ENCODE results near the gene APOL6. TPM values are rescaled to one million over a fixed set of nuclear protein-coding genes. Genes with fewer than 3 reads are reported as not detected.

The APOL6 gene
- total RNA-seq, 1 experiment from 2014 or later, result 7.2 TPM

GRCh38 chr22:35601013-35601580 lies 47.1 kb upstream of the APOL6 start:
- ChIA-PET POLR2A (no interaction called here), CTCF (interaction anchor here (1.2 kb wide), 1 partner anchor 18 kb away, joined by 3 read pairs; no protein-coding TSS in a partner anchor)
- intact Hi-C loops (cut with micrococcal nuclease), result no loop called here
- Mint-ChIP-seq H3K36me3 (ENCODE audit: insufficient read depth, unreplicated experiment) (peaks cover 3% of the 10 kb centered on the region), H3K9me3 (ENCODE audit: unreplicated experiment) (no peaks in the 10 kb centered on the region), H3K27ac (ENCODE audit: low read depth, unreplicated experiment) (no peak overlapping the region), H3K4me3 (ENCODE audit: unreplicated experiment) (no peak overlapping the region), H3K4me1 (ENCODE audit: insufficient read depth, unreplicated experiment) (no peaks in the 10 kb centered on the region), H3K27me3 (ENCODE audit: insufficient read depth, unreplicated experiment) (no peaks in the 10 kb centered on the region)
- BruUV-seq (replicated peaks), result no TSS peak
- no peak for DNase-seq (ENCODE audit: unreplicated experiment)
- TF ChIP-seq CTCF (IDR thresholded peaks at IDR 0.05; ENCODE audit: unreplicated experiment), result no peak

GRCh38 chr22:35601743-35602615 lies 46.3 kb upstream of the APOL6 start:
- no TSS peak for BruUV-seq (replicated peaks)
- H3K4me3 Mint-ChIP-seq (ENCODE audit: unreplicated experiment), result no peak overlapping the region
- no peak for TF ChIP-seq CTCF (IDR thresholded peaks at IDR 0.05; ENCODE audit: unreplicated experiment)
- ChIA-PET CTCF (interaction anchor here (1.0 kb wide), 1 partner anchor 464 kb away, joined by 3 read pairs; no protein-coding TSS in a partner anchor), POLR2A (no interaction called here)
- intact Hi-C loops (cut with micrococcal nuclease), result no loop called here
- peaks cover 6% of the 10 kb centered on the region for H3K36me3 Mint-ChIP-seq (ENCODE audit: insufficient read depth, unreplicated experiment)
- H3K9me3 Mint-ChIP-seq (ENCODE audit: unreplicated experiment), result no peaks in the 10 kb centered on the region
- H3K27me3 Mint-ChIP-seq (ENCODE audit: insufficient read depth, unreplicated experiment), result no peaks in the 10 kb centered on the region
- peak; percentile 86 for DNase-seq (ENCODE audit: unreplicated experiment)
- H3K4me1 Mint-ChIP-seq (ENCODE audit: insufficient read depth, unreplicated experiment), result no peaks in the 10 kb centered on the region
- H3K27ac Mint-ChIP-seq (ENCODE audit: low read depth, unreplicated experiment), result no peak overlapping the region

GRCh38 chr22:35604621-35605368 lies 43.5 kb upstream of the APOL6 start:
- H3K4me3 Mint-ChIP-seq (ENCODE audit: unreplicated experiment), result no peak overlapping the region
- intact Hi-C loops (cut with micrococcal nuclease), result no loop called here
- no peak for DNase-seq (ENCODE audit: unreplicated experiment)
- H3K27ac Mint-ChIP-seq (ENCODE audit: low read depth, unreplicated experiment), result no peak overlapping the region
- ChIA-PET POLR2A (no interaction called here), CTCF (interaction anchor here (0.9 to 1.1 kb wide), 2 partner anchors 22 to 174 kb away, joined by 4 read pairs; no protein-coding TSS in a partner anchor)
- no peaks in the 10 kb centered on the region for H3K4me1 Mint-ChIP-seq (ENCODE audit: insufficient read depth, unreplicated experiment)
- no peaks in the 10 kb centered on the region for H3K9me3 Mint-ChIP-seq (ENCODE audit: unreplicated experiment)
- TF ChIP-seq CTCF (IDR thresholded peaks at IDR 0.05; ENCODE audit: unreplicated experiment), result no peak
- no TSS peak for BruUV-seq (replicated peaks)
- H3K27me3 Mint-ChIP-seq (ENCODE audit: insufficient read depth, unreplicated experiment), result peaks cover 18% of the 10 kb centered on the region
- peaks cover 6% of the 10 kb centered on the region for H3K36me3 Mint-ChIP-seq (ENCODE audit: insufficient read depth, unreplicated experiment)

GRCh38 chr22:35605369-35605680 lies 42.9 kb upstream of the APOL6 start:
- no peak for DNase-seq (ENCODE audit: unreplicated experiment)
- Mint-ChIP-seq H3K36me3 (ENCODE audit: insufficient read depth, unreplicated experiment) (peaks cover 6% of the 10 kb centered on the region), H3K27ac (ENCODE audit: low read depth, unreplicated experiment) (no peak overlapping the region), H3K9me3 (ENCODE audit: unreplicated experiment) (no peaks in the 10 kb centered on the region), H3K27me3 (ENCODE audit: insufficient read depth, unreplicated experiment) (peaks cover 18% of the 10 kb centered on the region), H3K4me3 (ENCODE audit: unreplicated experiment) (no peak overlapping the region), H3K4me1 (ENCODE audit: insufficient read depth, unreplicated experiment) (no peaks in the 10 kb centered on the region)
- no peak for TF ChIP-seq CTCF (IDR thresholded peaks at IDR 0.05; ENCODE audit: unreplicated experiment)
- ChIA-PET CTCF (interaction anchor here (1.1 kb wide), 1 partner anchor 175 kb away, joined by 4 read pairs; no protein-coding TSS in a partner anchor), POLR2A (no interaction called here)
- intact Hi-C loops (cut with micrococcal nuclease), result no loop called here
- BruUV-seq (replicated peaks), result no TSS peak

Measured in MCF 10A (cell line).